HG03571 (cell line): ENCODE measurements around the gene RARRES2.
"Not testable (repeated sequence)": the region's sequence is repeated elsewhere in the genome, so short reads cannot be mapped to it uniquely, and the experiment has no call there.

ENCODE experiments used
- ATAC-seq: cut with Tn5 transposase; IDR thresholded peaks from one replicate; pipeline ENCODE4 v1.9.1; 2021; ENCODE audit not compliant: unreplicated experiment

RARRES2 gene

DNA sequence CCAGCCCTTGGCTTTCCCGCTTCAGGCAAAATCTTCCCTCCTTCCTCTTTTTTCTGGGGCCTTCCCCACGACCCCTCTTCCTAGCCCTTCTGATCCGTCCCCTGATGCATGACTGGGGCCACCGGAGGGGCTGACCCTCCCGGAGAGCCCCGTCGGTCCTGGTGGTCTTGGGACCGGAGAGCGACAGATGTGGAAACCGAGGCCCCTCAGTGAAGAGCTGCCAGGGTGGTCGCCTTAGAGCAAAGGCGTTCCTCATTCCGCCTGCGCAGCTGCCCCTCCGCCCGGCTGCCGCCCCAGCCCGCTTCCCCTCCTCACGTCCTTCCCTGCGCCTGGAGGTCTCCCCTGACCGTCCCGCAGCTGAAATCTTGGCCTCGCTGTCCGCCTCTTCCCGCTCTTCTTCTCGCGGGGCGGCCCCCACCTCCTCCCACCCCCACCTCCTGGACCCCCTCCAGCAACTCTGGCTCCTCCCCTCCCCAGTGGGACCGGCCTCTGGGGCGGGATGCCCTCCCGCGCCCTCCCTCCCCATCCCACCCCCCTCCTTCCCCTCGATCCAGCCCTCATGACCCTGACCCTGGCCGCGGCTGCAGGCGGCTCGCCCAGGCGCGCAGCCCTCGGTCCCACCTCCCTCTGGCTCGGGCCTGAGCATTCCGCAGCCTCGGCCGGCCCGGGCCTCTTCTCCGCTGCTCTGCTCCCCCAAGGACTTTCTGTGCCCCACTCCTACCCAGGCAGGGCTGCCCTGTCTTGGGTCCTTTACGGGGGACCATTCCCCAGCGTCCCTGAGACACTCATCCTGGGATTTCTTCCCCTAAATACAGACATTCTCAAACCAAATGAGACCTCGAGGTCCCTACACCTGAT, at the start of gene RARRES2:
Gene RARRES2 (minus strand): TSS at position 367 of the 858 bp plus-strand sequence. CDS start 1,020 bp downstream, outside the sequence.
- ATAC-seq = no peak

DNA sequence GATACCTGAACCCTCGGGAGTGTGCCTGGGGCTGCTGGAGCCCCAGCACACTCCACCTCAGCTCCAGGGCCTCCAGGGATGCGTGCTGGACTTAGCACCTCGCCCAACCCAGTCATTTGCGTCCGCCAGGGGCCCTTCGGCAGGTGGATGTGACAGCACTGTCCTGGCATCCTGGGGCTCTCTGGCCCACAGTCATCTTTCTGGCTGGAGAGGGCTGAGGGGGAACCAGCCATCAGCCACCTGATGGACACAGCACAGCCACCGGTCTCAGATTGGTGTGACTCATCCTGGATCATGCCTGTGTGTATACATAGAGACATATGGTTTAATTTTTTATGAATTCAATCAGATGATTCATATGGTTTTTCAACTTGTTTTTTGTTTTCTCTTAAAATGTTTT, 48.8 kb upstream of the RARRES2 start:
- ATAC-seq = no peak

DNA sequence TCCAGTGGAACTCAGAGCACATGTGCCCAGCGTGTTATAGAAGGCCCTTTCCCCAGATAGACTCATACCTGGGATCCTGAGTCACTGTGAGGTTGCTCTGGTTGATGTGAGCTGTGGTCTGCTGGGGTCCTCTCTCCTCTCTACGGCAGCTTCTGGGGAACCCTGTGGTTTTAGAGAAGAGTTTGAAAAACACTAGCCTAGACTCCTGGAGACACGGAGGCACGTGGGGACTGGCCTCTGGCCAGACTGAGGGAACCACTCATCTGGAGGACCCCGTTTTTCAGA, 48.0 kb upstream of the RARRES2 start:
- ATAC-seq = no peak

DNA sequence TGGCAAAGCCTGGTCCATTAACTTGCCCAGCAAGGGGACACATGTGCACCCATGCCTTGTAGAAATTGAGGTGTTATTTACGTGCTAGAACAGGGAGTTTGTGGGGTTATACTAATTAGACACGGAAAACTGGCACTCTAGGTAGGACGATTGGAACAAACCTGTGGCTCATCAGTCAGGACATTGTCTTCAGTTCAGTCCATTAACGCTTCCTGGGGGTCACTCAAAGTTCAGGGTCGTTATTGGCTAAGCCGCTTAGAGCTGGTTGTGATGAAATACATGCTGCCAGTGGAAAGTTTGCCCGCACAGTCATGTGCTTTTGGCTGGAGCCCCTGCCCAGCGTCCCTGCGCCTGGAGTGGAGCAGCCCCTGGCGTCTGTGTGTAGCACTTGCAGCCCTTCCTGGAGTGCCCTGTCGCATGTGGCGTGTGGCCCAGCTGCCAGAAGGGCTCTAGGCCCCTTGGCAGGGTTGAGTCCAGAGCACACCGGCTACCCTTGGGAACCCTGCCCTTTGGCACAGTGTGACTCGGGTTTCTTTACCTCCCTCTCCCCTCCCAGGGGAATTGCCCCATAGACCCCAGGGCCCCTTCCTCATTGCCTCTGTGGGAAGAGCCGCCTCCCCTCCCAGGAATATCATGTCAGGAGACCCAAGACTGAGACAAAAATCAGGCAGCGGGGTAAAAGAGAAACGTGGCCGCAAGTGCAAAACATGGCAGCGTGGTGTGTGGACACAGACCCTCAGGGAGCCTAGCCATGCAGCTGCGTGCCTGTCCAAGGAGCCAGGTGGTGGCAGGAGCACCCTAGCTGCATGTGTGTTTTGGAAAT, 47.5 kb upstream of the RARRES2 start:
- ATAC-seq = no peak

DNA sequence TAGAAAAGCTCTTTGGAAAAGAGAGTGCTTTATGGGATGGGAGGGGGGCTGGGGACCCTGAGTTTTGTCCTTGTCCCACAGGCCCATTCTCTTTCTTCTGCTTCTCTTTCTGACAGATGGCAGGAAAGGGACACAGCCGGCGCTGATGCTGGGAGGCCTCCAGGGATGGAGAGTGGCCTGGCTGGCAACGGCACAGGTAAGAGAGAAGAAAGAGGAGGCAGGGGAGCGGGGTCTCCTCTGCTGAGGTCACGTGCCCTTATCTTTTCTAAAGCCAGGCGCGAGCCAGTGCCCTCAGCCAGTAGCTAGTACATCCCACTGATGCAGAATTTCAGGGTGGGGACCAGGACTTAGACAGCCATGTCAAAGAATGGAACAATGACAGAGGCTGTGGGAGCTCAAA, 46.9 kb upstream of the RARRES2 start:
- no peak for ATAC-seq

DNA sequence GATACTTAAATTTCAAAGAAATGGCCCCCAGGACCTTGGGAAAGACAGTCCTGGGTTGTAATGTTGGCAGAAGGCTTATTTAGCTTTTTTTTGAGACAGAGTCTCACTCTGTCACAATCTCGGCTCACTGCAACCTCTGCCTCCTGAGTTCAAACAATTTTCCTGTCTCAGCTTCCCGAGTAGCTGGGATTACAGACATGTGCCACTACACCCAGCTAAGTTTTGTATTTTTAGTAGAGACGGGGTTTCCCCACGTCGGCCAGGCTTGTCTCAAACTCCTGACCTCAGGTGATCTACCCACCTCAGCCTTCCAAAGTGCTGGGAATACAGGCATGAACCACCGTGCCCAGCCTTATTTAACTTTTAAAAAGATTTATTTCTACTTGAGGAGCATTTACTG, 44.5 kb upstream of the RARRES2 start:
- not testable (repeated sequence) for ATAC-seq

DNA sequence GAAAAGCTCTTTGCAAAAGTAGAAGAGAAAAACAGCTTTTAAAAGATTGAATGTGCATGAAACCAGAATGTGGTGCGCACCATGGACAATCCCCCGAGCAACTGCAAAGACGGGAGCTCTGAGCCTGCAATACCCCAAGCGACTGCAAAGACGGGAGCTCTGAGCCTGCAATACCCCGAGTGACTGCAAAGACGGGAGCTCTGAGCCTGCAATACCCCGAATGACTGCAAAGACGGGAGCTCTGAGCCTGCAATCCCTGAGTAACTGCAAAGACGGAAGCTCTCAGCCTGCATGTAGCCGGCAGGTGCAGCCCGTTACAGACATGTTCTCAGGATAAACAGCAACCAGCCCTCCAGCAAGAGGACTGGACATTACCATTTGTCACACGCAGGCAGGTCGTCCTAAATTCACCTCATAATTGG, 43.9 kb upstream of the RARRES2 start:
- no peak for ATAC-seq

DNA sequence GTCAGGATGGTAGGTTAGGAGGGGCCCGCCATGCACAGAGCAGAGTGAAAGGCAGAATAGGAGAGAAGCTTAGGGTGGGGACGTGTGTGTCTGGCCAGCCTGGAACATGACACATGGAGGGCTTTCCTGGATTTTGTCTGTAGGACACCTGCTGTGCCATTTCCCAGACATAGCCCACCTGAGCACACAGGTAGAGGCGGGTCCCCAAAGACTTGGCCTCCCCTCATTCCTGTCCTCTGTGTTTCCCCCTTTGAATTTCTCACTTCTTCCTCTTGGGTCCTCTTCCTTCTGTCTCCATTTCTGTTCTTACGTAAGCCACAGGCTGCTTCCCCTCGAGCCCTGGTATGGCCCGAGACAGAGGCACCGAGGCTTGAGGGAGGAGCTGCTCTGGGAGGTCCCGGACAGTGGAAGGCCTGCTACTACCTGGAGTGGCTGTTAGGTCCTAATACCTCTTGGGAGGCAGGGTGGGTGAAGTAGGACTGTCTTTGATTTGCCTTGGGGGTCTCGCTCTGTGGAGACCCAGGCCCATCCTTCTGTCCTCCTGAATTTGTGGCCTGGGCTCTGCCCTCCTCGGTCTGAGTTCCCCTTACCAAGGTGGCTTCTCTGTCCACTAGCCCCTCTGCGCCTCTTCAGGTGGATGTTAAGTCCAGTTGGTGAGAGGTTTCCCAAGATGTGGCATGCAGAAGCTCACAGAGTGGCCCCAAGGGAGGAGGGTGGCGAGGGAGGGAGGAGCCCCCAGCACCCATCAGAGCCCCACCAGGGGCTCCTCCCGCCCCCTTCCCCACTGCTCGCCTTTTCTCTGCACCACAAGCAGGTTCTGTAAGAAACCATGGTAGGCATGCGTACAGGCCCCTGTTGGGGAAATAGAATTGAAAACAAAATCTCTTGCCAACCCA, 43.2 kb upstream of the RARRES2 start:
- ATAC-seq = no peak

DNA sequence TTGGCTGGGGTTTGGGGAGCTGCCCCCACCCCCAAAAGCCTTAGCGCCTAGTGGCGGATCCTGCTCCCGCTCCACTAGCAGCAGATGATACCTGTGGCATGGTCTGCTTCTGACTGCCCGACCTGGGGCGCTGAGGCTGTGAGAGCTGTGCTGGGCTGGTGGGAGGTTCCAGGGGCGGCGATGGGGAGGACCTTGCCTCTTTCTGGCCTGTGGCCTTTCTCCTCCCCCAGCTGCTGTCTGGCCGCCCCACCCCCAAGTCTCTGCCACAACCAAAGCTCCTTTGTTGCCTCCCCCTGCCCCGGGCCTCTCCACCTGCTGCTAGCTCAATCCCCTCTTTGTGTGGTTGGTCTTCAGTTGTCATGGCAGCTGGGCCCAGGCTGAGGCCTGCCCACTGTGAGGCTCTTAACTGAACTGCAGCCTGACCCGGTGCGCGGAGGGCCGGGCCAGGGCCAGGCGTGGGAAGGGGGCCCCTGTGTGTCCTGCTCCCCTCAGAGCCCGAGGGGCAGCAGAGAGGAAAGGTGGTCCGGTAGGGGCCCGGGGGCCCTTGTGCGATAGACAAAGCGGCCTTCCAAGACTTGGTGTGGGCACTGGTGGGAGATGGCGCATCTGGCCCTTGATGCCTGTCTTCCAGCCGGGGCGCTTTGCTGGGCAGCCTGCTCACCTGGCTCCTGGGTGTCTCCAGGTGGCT, 42.4 kb upstream of the RARRES2 start:
- no peak for ATAC-seq

DNA sequence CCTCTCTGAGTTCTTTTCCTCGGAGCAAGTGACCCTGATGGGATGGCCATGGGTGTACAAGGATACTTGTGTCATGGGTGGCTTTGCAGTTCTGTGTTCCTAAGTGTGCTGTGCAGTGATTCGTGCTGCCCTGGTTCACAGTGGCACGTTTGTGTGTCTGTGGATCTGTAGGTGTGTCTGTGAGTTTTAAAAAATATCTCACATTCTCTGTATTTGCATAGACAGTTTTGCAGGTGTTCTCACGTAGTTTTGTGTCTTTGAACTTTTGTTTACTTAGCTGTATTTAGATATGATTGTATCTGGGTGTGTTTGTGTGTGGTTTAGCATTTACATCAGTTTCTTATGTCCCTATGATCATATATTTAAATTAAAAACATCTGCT, 41.4 kb upstream of the RARRES2 start:
- ATAC-seq = no peak

DNA sequence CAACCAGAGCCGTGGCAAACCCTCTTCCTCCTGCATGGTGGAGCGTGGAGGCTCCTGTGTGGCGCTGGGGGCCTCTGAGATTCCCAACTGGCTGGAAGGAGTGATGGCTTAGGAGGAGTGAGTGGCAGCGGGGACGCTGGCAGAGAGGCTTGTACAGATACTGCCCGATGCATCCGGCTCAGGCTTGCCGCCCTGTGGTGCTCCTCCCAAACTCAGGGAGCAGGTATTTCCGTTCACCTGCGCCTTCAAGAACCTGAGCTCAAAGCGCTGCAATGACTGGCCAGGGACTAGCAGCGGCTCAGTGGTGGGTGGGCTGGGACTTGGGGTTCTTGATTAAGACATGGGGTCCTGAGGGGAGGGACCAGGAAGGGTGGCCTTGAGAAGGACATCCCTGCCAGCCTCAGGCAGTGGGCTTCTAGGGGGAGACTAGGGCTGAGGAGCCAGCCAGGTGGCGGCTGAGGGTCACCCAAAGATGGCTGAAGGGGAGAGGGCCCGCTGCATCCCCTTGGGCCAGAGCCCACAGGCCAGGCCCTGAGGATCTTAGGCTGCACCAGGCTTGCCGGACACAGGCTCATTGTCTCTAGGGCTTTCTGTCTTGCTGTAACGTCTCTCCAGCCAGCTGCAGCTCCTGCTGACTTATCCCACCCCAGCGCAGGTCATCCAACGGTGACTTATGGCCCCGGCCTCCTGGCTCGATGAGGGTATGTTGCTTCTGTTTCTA, 40.9 kb upstream of the RARRES2 start:
- ATAC-seq = no peak

DNA sequence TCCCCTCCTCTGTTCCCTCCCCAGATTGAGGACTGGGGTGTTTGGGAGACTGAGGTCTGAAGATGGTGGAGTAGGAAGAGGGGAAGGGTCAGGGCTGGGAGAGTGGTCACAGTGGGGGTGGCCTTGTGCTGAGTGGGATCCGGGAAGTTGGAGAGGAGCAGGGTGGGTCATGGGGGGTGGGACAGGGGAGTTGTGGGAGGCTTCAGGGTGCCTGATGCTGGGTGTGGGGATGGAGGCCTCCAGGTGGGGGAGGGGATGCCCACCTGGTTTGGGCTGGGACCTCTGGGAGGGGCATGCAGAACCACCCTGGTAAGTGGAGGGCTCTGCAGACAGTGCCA, 40.3 kb upstream of the RARRES2 start:
- ATAC-seq = no peak

DNA sequence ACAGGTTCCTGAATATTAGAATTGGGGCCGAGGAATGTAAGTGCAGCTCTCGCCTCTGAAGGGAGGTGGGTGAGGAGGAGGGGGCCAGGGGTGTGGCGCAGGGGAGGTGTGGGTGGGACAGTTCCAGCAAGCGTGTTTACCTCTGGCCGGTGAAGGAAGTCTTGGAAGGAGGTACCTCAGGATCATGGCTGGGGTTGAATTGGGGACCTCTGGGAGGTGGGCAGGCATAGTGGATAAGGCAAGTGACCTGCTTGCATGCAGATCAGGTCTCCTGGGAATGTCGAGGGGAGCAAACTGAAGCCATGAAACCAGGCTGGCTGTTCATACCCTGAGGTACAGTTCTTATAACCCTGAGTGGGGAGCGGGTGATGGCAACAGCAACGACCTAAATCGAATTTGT, 39.7 kb upstream of the RARRES2 start:
- ATAC-seq = no peak

DNA sequence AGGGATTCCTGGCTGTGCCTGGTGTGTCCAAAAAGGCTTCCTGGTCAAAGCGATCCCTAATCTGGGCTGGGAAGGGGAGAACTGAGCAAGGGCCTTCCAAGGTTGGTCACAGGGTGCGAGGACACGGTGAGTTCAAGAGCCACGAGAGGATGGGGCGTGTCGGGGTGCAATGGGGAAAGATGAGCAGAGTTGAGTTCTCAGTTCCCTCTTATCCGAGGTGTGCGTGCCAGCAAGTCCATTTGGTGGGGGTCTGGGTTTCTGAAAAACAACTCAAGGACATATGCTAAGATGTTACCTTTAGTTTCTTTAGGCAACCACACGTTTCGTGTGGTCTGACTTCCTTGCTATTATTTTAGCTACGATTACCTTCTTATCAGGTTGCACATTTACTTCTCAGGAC, 39.0 kb upstream of the RARRES2 start:
- no peak for ATAC-seq

DNA sequence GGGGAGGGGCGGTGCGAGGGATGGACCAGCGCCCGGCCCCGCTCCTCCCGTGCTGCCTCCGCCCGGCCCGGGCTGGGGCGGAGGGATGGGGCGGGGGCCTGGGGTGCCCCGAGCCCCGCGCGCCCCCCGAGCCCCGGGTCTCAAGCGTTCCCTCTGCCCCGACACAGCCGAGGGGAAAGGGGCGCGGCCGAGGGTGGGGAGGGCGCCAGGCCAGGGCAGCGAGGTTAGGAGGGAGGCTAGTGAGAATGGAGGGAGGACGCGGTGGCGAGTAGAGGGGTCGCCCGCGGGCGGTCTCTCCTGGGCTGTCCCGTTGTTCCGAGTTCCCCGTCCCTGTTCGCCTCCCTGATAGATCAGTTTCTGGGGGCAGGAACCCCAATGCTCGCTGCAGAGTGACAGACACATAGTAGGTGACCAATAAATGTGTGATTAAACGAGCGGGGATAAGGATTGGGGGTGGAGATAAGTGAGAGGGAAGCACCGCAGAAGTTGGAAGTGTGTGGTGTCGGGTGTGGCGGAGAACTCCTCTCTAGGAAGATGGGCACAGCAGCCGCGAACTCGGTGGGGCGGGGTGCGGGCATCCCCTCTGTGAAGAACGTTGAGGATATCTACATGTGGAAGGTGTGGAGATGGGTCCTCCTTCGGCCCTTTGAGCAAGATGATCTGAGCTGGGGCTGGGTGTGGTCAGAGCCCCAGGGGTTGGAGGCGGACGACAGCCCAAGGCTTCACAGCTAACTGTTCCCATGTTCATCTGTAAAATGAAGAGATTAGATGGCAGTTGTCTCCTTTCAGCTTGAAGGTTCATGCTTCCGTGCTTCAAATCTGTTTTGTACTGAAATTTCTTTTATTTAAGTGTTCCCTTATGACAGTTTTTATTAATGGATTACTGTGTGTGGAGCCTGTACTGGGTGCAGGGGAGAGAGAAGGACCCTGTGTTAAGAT, 38.3 kb upstream of the RARRES2 start:
- peak; percentile 5 for ATAC-seq

DNA sequence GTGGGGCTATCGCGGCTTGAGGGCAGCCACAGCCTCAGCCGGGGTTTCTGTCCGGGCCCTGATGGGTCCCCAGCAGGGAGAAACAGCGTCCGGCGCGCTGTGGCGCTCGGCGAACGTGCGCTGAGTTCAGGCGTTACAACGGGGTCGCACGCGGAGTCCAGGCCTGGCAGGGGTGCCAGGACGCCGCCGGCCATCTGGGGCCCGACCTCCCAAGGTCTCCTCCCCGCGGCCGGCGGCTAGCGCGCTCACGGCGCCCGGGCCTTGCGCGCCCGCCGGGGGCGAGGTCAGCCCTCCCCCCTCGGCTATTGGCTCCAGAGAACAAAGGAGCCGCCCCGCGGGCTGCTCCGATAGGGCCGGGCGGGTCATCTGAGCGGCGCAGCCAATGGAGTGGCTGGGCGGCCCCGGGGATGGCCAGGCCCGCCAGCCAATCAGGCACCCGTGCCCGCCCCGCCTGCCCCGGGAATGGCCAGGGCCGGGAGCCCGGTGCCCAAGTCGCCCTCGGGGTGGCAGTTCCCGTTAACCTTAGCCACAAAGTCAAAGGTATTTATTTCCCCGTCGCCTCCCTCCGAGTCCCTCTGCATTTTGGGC, 37.5 kb upstream of the RARRES2 start, which contains the start of gene ZNF775:
Gene ZNF775 (plus strand): TSS at position 478 of the 588 bp plus-strand sequence. CDS start 9,141 bp downstream, outside the sequence.
- ATAC-seq = peak; percentile 74

DNA sequence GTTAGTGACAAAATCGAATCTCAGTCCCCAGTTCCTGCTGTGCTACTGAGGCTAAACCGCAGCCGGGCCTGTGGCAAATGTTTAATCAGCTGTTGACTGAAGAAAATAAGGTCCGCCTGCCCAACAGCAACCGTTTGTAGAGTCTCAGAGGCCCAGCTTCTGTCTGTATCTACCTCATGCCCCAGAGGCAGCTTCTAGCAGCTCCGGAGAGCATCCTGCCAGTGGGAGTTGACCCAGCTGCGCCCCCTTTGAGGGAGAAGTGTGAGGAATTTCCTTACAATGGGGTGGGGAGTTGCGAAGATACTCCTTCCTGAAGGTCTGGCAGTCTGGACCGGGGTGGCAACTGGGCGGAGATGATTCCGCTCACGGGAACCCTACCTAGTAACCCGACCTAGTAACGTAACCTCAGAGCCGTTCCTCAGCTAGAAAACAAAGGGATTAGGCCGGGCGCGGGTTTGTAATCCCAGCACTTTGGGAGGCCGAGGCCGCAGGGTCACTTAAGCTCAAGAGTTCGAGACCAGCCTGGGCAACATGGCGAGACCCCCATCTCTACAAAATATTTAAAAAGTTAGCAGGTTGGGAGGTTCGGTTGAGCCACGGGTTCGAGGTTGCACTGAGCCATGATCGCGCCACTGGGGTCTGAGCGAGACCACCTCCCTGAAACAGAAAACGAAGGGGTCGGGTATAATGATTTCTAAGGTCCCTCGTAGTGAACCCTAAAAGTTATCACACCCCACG, 36.9 kb upstream of the RARRES2 start:
- peak; percentile 20 for ATAC-seq

DNA sequence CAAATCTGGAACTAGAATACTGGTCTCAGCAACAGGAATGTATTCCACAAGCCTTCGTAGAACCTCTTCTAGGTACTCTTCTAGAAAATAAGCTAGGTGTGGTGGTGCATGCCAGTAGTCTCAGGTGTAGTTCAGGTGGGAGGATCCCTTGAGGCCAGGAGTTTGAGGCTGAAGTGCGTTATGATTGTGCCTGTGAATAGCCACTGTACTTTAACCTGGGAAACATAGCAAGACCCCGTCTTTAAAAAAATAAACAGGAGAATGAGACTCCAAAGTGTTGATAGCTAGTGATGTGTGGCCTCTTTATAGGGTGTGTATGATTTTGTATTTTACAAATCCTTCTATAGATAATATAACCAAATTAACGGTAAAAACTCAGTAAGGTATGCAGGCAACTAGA, 36.2 kb upstream of the RARRES2 start:
- ATAC-seq = no peak
